ENCODE measurements around the gene MAX.
"Not testable (repeated sequence)": the region's sequence is repeated elsewhere in the genome, so short reads cannot be mapped to it uniquely, and the experiment has no call there.

Gene MAX

GRCh38 chr14:65040666-65041433 lies 61.5 kb downstream of the MAX start:
- no peak for DNase-seq (ENCODE audit: low read depth in 4 of 4, low spot score in 1 of 4)

GRCh38 chr14:65038966-65039365 lies 63.4 kb downstream of the MAX start:
- DNase-seq (ENCODE audit: low read depth in 4 of 4, low spot score in 1 of 4), result no peak

- no peak for DNase-seq (ENCODE audit: low read depth in 4 of 4, low spot score in 1 of 4)
These were observed 67.3 kb downstream of the MAX start for GRCh38 chr14:65035049-65035448.

GRCh38 chr14:65034021-65034420 lies 68.3 kb downstream of the MAX start:
- DNase-seq (ENCODE audit: low read depth in 4 of 4, low spot score in 1 of 4), result no peak

- no peak for DNase-seq (ENCODE audit: low read depth in 4 of 4, low spot score in 1 of 4)
These were observed 69.1 kb downstream of the MAX start for GRCh38 chr14:65033181-65033580.

- DNase-seq (ENCODE audit: low read depth in 4 of 4, low spot score in 1 of 4), result no peak
These were observed 70.0 kb downstream of the MAX start for GRCh38 chr14:65032319-65032718.

GRCh38 chr14:65031321-65031720 lies 71.0 kb downstream of the MAX start:
- not testable (repeated sequence) for DNase-seq (ENCODE audit: low read depth in 4 of 4, low spot score in 1 of 4)

GRCh38 chr14:65028937-65029336 lies 73.4 kb downstream of the MAX start:
- no peak for DNase-seq (ENCODE audit: low read depth in 4 of 4, low spot score in 1 of 4)

GRCh38 chr14:65027127-65027799 lies 75.1 kb downstream of the MAX start:
- no peak for DNase-seq (ENCODE audit: low read depth in 4 of 4, low spot score in 1 of 4)

GRCh38 chr14:65026526-65026925 lies 75.8 kb downstream of the MAX start:
- no peak for DNase-seq (ENCODE audit: low read depth in 4 of 4, low spot score in 1 of 4)

GRCh38 chr14:65025818-65026217 lies 76.5 kb downstream of the MAX start:
- DNase-seq (ENCODE audit: low read depth in 4 of 4, low spot score in 1 of 4), result no peak
